Esophagus muscularis mucosa (tissue), 3 donors: ENCODE data around the gene MAP4K1.

Experiments used
- CTCF ChIP-seq, 3 experiments: fragments of 200-600 bp in 2 of 3; fragments of 450-650 bp in 1 of 3; sonication (generic) in 2 of 3; IDR thresholded peaks; one replicate each; pipeline ENCODE4 v1.5.1; 2017 to 2019; ENCODE audit warnings: antibody characterized with exemption in 3 of 3, mild to moderate bottlenecking in 2 of 3, moderate library complexity in 1 of 3
- POLR2A ChIP-seq: fragments of 450-650 bp; IDR thresholded peaks from one replicate; pipeline ENCODE4 v1.6.1; 2017; ENCODE audit warnings: antibody characterized with exemption, moderate library complexity, mild to moderate bottlenecking, low read depth
- POLR2AphosphoS5 ChIP-seq, 2 donors: sonication (generic); formaldehyde crosslinking; IDR thresholded peaks; one replicate each; pipeline ENCODE4 v1.6.1; 2017; ENCODE audit warnings: antibody characterized with exemption in 2 of 2

GRCh38 chr19:38538793-38539528 is 78.8 kb downstream of the MAP4K1 start:
- TF ChIP-seq CTCF (IDR thresholded peaks at IDR 0.05), result no peak
- TF ChIP-seq POLR2AphosphoS5 (IDR thresholded peaks at IDR 0.05), result no peak
- no peak for TF ChIP-seq POLR2A
